22Rv1 (cell line): ENCODE data around the gene TNS1.

Source experiments
- H3K27ac ChIP-seq: fragments of 450-650 bp; 2 replicates; pipeline ENCODE4 v1.5.1; 2017
- ZFX ChIP-seq: fragments of 450-650 bp; IDR thresholded peaks from 2 replicates; pipeline ENCODE4 v1.6.1; 2017; ENCODE audit warnings: antibody characterized with exemption, borderline replicate concordance
- TF ChIP-seq, protein P1 (sequence below): fragments of 450-650 bp; IDR thresholded peaks from 2 replicates; pipeline ENCODE4 v1.5.1; 2017; ENCODE audit warnings: mild to moderate bottlenecking

Gene TNS1

GRCh38 chr2:217795706-217796465 is 206.9 kb downstream of the TNS1 start:
- TF ChIP-seq, protein P1, sequence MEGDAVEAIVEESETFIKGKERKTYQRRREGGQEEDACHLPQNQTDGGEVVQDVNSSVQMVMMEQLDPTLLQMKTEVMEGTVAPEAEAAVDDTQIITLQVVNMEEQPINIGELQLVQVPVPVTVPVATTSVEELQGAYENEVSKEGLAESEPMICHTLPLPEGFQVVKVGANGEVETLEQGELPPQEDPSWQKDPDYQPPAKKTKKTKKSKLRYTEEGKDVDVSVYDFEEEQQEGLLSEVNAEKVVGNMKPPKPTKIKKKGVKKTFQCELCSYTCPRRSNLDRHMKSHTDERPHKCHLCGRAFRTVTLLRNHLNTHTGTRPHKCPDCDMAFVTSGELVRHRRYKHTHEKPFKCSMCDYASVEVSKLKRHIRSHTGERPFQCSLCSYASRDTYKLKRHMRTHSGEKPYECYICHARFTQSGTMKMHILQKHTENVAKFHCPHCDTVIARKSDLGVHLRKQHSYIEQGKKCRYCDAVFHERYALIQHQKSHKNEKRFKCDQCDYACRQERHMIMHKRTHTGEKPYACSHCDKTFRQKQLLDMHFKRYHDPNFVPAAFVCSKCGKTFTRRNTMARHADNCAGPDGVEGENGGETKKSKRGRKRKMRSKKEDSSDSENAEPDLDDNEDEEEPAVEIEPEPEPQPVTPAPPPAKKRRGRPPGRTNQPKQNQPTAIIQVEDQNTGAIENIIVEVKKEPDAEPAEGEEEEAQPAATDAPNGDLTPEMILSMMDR = no peak
- TF ChIP-seq ZFX = no peak
- H3K27ac ChIP-seq = no peak overlapping the region

DNA sequence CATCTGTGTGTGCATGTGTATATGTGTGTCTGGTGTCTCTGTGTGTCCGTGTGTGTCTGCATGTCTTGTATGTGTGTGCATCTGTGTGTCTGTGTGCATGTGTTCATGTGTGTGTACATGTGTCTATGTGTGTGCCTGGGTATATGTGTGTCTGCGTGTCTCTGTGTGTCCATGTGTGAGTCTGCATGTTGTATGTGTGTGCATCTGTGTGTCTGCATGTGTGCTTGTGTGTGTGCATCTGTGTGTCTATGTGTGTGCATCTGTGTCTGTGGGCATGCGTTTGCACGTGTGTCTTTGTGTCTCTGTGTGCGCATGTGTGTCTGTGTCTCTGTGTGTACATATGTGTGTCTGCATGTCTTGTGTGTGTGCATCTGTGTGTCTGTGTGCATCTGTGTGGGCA is 207.7 kb downstream of the TNS1 start:
- TF ChIP-seq, protein P1 = no peak
- TF ChIP-seq ZFX = no peak
- H3K27ac ChIP-seq = no peak overlapping the region

- TF ChIP-seq, protein P1 = no peak
- H3K27ac ChIP-seq = no peak overlapping the region
Measured at GRCh38 chr2:217794133-217794986, 208.4 kb downstream of the TNS1 start.

DNA sequence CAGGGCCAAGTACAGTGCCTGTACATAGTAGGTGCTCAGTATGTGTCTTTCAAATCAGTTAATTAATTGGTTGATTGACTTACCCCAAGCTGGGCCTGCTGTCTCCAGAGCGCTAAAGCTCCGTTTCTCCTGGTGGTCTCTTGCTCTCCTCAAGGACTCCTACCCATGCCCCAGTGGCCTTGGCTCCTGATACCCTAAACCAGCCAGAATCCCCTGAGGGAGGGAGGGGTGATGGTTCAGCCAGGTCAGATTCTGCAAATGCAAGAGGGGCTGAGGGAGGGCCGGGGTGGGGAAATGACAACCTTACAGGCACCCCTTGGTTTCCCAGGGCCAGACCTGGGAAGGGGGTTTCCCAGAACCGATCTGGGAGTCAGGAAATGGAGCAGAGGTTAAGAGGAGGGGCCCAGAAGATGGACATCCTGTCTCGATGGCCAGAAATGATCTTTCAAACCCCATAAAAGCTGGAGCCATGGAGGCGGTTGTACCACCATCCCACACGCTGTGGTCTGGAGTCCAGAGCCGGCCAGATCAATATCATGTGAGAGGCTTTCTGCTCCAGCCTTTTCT is 209.1 kb downstream of the TNS1 start:
- H3K27ac ChIP-seq = no peak overlapping the region

DNA sequence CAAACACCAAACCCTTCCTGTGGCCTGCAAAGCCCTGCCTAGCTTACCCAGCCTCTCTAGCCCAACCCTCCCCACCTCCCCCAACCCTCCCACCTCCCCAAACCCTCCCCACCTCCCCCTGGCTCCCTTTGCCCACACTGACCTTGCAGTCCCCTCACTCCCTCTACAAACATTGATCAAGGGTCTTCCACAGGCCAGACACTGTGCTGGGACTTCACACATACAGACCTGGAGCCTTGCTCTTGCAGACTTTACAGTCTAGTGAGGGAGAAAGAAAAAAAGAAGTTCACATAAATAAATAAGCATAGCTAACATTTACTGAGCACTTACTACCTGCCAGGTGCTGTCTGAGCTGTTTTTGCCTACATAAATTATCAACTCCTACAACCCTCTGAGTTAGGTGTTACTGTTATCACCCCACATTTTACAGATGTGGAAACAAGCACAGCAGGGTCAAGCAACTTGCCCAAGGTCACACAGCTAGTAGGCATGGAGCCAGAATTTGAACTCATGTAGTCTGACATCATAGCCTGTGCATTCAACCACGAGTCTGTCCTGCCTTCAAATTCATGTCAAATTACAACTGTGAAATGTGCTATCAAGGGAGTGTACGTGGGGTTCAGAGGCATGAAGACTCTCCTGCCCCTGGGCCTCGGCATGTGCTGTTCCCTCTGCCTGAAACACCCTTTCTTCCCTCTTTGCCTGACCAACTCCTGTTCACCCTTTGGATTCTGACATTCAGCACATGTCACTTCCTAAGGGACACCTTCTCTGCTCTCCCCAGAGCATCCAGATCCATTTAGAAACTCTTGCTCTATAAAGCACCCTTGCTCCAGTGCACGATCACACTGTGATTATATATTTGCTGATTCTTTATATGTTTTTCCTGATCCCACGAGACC is 209.9 kb downstream of the TNS1 start:
- no peak for TF ChIP-seq ZFX
- TF ChIP-seq, protein P1 = no peak

More for the DNA sequence above, 209.1 kb downstream of the TNS1 start:
- TF ChIP-seq, protein P1 = no peak
- TF ChIP-seq ZFX = no peak

DNA sequence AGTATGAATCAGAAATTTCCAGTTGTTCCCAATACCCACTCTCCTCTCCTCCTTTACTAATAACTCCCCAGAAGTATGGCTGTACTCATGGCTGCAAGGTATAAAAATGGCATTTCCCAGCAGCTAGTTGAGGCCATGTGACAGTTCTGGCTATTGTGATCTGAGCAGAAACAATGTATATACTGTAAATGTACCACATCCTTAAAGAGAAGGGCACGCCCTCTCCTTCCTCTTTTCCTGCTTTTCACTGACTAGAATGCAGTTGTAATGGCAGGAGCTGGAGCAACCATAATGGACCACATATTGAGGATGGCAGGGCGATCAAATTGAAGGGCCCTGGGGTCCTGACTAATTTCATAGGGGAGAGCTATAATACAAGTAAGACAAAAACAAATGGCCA is 211.2 kb downstream of the TNS1 start:
- no peak for TF ChIP-seq ZFX
- TF ChIP-seq, protein P1 = no peak
- no peak overlapping the region for H3K27ac ChIP-seq

More for the DNA sequence above, 209.9 kb downstream of the TNS1 start:
- no peak overlapping the region for H3K27ac ChIP-seq
